ENCODE data around the gene CPVL. TPM values are rescaled to one million over a fixed set of nuclear protein-coding genes. Genes with fewer than 3 reads are reported as not detected.

Gene CPVL
- total RNA-seq, 2 donors from 2014 or later, result 4.7 to 48.3 TPM

GRCh38 chr7:29075606-29076005, 70.7 kb downstream of the CPVL start:
- TF ChIP-seq POLR2AphosphoS5 (IDR thresholded peaks at IDR 0.05) (no peak), CTCF (IDR thresholded peaks at IDR 0.05) (no peak), POLR2A (IDR thresholded peaks at IDR 0.05) (no peak)
- H3K4me3 ChIP-seq, result no peak overlapping the region
- no peaks in the 10 kb centered on the region for H3K4me1 ChIP-seq (replicated peaks)
- no peaks in the 10 kb centered on the region for H3K27me3 ChIP-seq (replicated peaks; ENCODE audit: insufficient read depth)
- intact Hi-C loops (cut with DNase I), result no loop called here
- H3K36me3 ChIP-seq, result no peaks in the 10 kb centered on the region
- no peak for DNase-seq (ENCODE audit: low spot score)
- WGBS, result 85% methylated on average over 1 of the region's 1 CpG
- no peaks in the 10 kb centered on the region for H3K9me3 ChIP-seq
- no peak overlapping the region for H3K27ac ChIP-seq

GRCh38 chr7:29071203-29071874, 75.0 kb downstream of the CPVL start:
- intact Hi-C loops (cut with DNase I), result no loop called here
- no peak for TF ChIP-seq POLR2A (IDR thresholded peaks at IDR 0.05)
- no peak for TF ChIP-seq CTCF (IDR thresholded peaks at IDR 0.05)
- TF ChIP-seq POLR2AphosphoS5 (IDR thresholded peaks at IDR 0.05), result peak; percentile 62
- H3K4me3 ChIP-seq, result no peak overlapping the region

GRCh38 chr7:29066641-29067040, 79.7 kb downstream of the CPVL start:
- Histone ChIP-seq H3K4me3 (no peak overlapping the region), H3K36me3 (no peaks in the 10 kb centered on the region), H3K9me3 (no peaks in the 10 kb centered on the region), H3K4me1 (replicated peaks) (no peaks in the 10 kb centered on the region), H3K27ac (no peak overlapping the region), H3K27me3 (replicated peaks; ENCODE audit: insufficient read depth) (no peaks in the 10 kb centered on the region)
- intact Hi-C loops (cut with DNase I), result no loop called here
- no peak for DNase-seq (ENCODE audit: low spot score)
- WGBS, result 100% methylated on average over 2 of the region's 2 CpGs
- no peak for TF ChIP-seq POLR2A (IDR thresholded peaks at IDR 0.05)
- no peak for TF ChIP-seq POLR2AphosphoS5 (IDR thresholded peaks at IDR 0.05)
- TF ChIP-seq CTCF (IDR thresholded peaks at IDR 0.05), result no peak

More at GRCh38 chr7:29071203-29071874, 75.0 kb downstream of the CPVL start:
- DNase-seq (ENCODE audit: low spot score), result peak; percentile 44
- no peaks in the 10 kb centered on the region for H3K4me1 ChIP-seq (replicated peaks)
- no peaks in the 10 kb centered on the region for H3K9me3 ChIP-seq
- peak overlapping the region in 1 of 2 donors; percentile 44 for H3K27ac ChIP-seq
- H3K27me3 ChIP-seq (replicated peaks; ENCODE audit: insufficient read depth), result no peaks in the 10 kb centered on the region
- no peaks in the 10 kb centered on the region for H3K36me3 ChIP-seq
- WGBS, result 31% methylated on average over 5 of the region's 5 CpGs

GRCh38 chr7:29065181-29065857, 81.0 kb downstream of the CPVL start:
- no peaks in the 10 kb centered on the region for H3K36me3 ChIP-seq
- no peaks in the 10 kb centered on the region for H3K4me1 ChIP-seq (replicated peaks)
- 45% methylated on average over 5 of the region's 5 CpGs for WGBS
- no peak overlapping the region for H3K27ac ChIP-seq
- no peak for DNase-seq (ENCODE audit: low spot score)
- intact Hi-C loops (cut with DNase I), result no loop called here
- no peaks in the 10 kb centered on the region for H3K9me3 ChIP-seq
- no peak overlapping the region for H3K4me3 ChIP-seq
- TF ChIP-seq POLR2A (IDR thresholded peaks at IDR 0.05), result no peak
- no peak for TF ChIP-seq CTCF (IDR thresholded peaks at IDR 0.05)
- no peak for TF ChIP-seq POLR2AphosphoS5 (IDR thresholded peaks at IDR 0.05)
- H3K27me3 ChIP-seq (replicated peaks; ENCODE audit: insufficient read depth), result no peaks in the 10 kb centered on the region

GRCh38 chr7:29063872-29064271, 82.5 kb downstream of the CPVL start:
- no peaks in the 10 kb centered on the region for H3K9me3 ChIP-seq
- DNase-seq (ENCODE audit: low spot score), result no peak
- 68% methylated on average over 2 of the region's 2 CpGs for WGBS
- no peaks in the 10 kb centered on the region for H3K36me3 ChIP-seq
- H3K27me3 ChIP-seq (replicated peaks; ENCODE audit: insufficient read depth), result no peaks in the 10 kb centered on the region
- intact Hi-C loops (cut with DNase I), result no loop called here
- TF ChIP-seq POLR2AphosphoS5 (IDR thresholded peaks at IDR 0.05), result no peak
- no peak for TF ChIP-seq CTCF (IDR thresholded peaks at IDR 0.05)
- TF ChIP-seq POLR2A (IDR thresholded peaks at IDR 0.05), result no peak
- H3K4me1 ChIP-seq (replicated peaks), result no peaks in the 10 kb centered on the region
- no peak overlapping the region for H3K4me3 ChIP-seq
- no peak overlapping the region for H3K27ac ChIP-seq

Measured in prostate gland (tissue), 2 donors.